DMS153 treated with DMSO at 0.1 percent for 48 hours (cell line): ENCODE measurements around the gene NAE1.

Experiments used
- DNase-seq: peaks from one replicate; lab custom pipeline; 2025; ENCODE audit not compliant: unreplicated experiment; lab: John Stamatoyannopoulos, UW

NAE1 gene

DNA sequence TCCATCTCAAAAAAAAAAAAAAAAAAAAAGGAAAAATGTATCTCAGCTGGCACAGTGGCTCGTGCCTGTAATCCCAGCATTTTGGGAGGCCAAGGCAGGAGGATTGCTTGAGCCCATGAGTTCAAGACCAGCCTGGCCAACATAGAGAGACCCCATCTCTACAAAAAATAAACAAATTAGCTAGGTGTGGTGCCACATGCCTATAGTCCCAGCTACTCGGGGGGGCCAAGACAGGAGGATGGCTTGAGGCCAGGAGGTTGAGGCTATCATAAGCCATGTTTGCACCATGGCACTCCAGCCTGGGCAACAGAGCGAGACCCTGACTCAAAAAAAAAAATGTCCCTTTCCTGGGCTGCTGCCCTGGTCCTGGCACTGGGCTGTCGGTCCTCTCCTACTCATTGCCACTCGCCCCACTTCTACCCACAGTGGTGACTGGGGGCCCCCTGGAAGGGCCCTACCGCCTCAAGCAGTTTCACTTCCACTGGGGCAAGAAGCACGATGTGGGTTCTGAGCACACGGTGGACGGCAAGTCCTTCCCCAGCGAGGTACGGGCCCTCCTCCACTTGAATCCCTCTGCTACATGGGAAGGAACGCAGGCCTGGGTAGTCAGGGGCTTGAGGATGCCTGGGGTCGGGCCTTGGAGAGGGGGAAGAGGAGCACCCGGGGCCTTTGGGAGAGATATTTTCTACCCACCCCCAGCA lies 19.5 kb upstream of the NAE1 start:
- DNase-seq = no peak

- DNase-seq = no peak
Measured at GRCh38 chr16:66849549-66849948, 18.8 kb upstream of the NAE1 start.

- DNase-seq = no peak
Measured at GRCh38 chr16:66849021-66849420, 18.2 kb upstream of the NAE1 start.

DNA sequence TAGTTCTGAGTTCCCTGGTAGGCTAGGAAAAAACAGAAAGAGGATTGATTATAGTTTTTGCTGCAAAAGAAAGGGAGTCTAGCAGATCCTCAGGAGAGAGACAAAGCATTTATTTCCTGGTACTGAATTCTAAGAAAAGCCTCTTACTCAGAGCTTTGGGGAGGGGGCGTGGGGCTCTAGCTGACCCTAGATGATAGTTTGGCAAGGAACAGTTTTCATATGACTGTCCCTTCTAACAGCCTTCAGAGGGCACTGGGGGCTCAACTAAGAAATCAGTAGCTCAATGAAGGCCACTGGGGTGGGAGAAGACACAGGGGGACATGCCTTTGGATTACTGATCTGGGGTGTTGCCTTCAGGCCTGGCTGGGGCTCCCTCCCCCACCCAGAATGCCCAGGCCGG lies 17.4 kb upstream of the NAE1 start:
- DNase-seq = no peak

GRCh38 chr16:66847533-66848067 lies 16.8 kb upstream of the NAE1 start:
- no peak for DNase-seq

GRCh38 chr16:66846831-66847230 lies 16.1 kb upstream of the NAE1 start:
- DNase-seq = no peak

DNA sequence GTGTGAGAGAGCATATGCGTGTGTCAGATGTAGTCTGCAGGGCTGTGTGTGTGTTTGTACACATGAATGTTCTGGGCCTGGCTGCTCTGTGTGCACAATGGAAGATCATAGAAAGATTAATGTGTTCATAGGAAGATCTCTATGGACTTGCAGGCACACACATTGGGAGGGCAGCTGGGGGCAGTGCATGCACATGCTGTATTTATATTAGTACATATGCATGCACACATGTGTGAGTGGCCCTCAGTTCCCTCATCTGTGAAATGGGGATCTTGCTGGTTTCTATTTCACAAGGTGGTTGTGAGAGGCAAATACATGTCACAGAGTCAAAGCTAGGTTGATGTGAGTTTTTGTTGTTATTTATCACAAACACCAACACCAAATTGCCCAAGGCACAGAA lies 15.5 kb upstream of the NAE1 start:
- no peak for DNase-seq

GRCh38 chr16:66845791-66846221 lies 15.0 kb upstream of the NAE1 start:
- no peak for DNase-seq

DNA sequence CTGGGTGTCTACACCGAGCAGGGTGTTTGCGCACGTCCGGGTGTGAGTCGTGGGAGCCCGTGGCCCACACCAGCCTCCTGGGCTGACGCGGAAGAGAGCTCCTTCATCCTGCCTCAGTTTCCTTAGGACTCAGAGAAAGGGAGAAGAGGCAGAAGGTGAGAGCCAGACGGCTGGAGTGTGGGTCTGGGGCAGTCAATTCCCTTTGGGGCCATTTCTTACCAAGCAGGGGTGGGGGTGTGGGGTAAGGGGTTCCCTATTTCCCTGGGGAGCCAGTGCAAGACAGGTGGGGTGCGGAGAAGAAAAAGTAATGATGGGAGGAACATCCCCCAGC lies 14.3 kb upstream of the NAE1 start:
- no peak for DNase-seq

DNA sequence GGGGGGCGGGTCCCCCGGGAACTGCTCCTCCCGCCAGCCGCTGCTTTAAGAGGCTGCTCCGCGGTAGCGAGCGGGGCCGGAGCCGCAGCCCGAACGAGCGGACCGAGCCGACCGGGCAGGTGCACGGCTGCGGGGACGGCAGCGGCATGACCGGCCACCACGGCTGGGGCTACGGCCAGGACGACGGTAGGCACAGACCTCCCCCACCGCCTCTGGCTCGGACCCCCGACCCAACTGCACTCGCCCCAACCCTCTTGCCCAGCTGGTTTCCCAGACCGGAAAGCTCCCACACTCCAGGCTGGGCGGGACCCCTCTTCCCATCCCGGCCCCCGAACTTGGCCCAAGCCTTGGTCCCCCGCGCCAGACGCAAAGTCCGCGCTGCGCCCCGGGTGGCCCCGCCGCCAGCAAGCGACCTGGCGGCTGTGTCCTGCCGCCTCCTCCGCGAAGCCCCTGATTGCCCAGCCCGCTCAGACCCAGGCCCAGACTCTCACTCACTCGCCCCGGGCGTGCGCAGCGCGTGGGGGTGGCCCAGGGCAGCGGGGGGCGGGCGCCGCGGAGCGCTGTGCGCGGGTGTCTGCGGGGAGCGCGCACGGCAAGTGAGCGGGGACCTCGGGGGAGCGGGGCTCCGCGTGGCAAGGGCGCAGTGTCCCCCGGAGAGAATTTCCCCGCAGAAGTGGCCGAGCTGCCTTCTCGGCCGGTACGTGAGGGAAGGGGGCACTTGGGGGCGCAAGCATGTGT lies 13.7 kb upstream of the NAE1 start, which contains the start of gene CA7:
Gene CA7, plus strand, starts transcription at position 73 of the 738 bp plus-strand sequence. Its CDS starts 74 bp downstream, at position 147.
- no peak for DNase-seq

- DNase-seq = no peak
Measured at GRCh38 chr16:66844009-66844341, 13.2 kb upstream of the NAE1 start.

- no peak for DNase-seq
Measured at GRCh38 chr16:66843191-66843590, 12.4 kb upstream of the NAE1 start.

DNA sequence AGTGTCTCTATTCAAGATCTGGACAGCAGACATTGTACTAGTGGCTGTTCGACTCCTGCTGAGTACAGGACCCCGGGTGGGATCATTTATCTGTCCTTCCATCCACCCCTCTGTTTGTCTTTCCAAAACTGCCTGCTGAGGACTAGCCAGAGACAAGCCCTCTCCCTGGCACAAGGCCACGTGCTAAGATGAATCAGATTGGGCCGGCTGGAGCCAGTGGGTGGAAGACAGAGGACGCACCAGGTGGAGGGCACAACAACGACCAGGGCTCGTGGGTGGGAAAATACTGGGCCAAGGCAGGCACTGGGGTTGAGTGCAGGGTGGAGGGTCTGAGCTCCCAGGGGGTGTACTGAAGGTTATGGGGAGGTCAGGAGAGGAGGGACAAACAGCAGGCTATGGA lies 12.0 kb upstream of the NAE1 start:
- DNase-seq = no peak

DNA sequence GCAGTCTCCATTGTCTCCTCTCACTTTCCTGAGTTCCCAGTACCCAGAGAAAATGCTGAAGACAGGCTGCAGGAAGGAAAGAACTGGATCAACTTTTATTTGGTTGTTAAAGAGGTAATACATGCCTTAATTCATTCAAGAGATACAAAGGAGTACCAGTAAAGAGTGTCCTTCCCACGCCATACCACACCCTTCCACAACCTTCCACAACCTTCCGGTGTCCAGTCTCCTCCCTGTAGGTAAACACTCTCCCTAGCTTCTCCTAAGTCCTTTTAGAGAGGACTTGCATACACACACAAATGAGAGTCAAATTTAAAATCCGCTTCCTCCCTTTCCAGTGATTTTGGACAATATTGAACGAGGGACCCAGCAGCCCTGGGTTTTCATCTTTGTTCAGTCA lies 10.6 kb upstream of the NAE1 start:
- DNase-seq = no peak

GRCh38 chr16:66840883-66841282 lies 10.1 kb upstream of the NAE1 start:
- DNase-seq = no peak

- no peak for DNase-seq
Measured at GRCh38 chr16:66834746-66835145, 4.0 kb upstream of the NAE1 start.

DNA sequence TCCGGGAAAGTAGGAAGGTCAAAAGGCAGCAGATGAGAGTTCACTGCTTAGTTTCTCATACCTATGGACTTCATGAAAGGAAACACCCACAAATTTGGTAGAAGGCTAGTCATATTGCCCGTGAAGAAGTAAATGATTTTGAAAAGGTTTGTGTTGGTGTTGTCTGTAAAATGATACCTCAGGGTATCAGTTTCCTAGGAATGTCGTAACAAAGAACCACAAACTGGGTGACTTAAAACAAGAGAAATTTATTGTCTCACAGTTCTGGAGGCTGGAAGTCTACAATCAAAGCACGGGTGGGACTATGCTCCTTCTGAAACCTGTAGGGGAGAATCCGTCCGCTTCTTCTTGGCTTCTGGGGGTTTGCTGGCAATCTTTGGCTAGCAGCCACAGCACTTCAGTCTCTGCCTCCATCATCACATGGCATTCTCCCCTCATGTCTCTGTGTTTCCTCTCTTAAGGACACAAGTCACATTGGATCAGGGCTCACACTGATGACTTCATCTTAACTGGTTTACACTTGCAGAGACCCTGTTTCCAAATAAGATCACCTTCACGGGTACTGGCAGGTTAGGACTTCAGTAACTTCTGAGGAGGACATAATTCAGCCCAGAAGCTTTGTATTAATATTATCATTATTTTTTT lies 2.0 kb upstream of the NAE1 start:
- no peak for DNase-seq

GRCh38 chr16:66832190-66832589 lies 1.4 kb upstream of the NAE1 start:
- DNase-seq = no peak

- DNase-seq = no peak
Measured at GRCh38 chr16:66824006-66824405, 6.8 kb downstream of the NAE1 start.

- no peak for DNase-seq
Measured at GRCh38 chr16:66814734-66815133, 16.0 kb downstream of the NAE1 start.

- no peak for DNase-seq
Measured at GRCh38 chr16:66811043-66811442, 19.7 kb downstream of the NAE1 start.

DNA sequence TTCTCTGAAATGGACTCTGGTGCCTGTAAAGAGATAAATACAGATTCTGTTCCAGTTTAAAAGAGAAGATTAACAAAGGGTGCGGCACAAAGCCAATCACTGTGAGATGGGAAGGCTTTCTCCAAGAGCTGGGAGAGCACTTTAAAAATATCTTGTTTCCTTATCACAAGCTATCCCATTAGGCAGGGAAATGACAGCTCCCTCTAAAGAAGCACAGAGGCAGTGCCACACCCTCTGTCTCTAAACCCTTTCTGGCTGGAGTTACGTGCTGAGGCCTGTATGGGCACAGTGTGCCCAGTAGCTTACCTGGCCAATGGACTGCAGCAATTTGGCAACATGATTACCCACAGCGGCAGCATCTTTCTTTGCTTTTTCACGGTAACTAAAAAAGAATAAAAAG lies 20.4 kb downstream of the NAE1 start:
- DNase-seq = no peak
